GM18909 (cell line): ENCODE results near the gene TMEM144.

Experiments used
- ATAC-seq: cut with Tn5 transposase; IDR thresholded peaks from one replicate; pipeline ENCODE4 v1.9.1; 2021; ENCODE audit warnings: mild to moderate bottlenecking; ENCODE audit not compliant: unreplicated experiment, poor library complexity

TMEM144 gene

DNA sequence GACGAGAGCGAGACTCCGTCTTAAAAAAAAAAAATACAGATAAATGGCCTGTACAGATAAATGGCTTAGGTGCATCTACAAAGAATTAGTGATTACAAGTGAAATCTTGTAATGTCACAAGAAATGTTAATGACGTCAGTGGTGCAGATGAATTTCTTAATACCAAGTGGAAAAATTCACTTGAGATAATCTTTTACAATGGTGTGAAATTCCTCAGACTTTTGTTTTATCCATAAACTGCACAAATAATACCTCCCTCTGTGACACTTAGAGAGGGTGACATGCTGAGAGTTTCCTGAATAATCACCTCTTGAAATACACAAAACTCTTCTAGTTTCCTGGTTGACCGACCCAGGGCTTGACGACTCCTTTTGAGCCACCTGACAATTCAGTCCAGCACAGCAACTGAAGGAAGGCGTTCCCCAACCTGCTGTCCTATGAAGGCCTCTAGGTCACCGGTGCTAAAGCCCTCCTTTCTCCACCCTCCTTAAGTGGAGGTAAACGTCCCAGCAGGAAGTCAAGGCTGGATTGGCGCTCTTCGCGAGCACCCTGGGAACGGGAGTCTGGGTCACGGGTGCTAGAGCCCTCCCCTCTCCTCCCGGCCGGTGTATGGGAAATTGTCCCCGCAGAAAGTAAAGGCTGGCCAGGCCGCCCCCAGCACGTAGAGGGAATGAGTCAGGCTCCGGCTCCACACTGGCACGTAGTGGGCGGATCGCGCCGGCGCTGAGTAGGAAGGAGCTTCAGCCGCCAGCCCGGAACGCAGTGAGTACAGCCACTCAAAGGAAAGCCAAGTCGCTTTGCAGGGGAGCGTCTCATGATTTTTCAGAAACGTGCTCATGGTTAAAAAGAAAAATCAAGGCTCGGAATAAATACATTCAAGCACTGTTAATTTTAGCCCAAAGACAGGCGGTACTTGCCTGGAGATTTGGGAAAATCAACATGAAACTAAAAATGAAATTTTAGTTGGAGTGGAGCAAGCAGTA, at the start of gene TMEM144:
TMEM144 (plus strand) TSS at position 662 of the 983 bp plus-strand sequence. CDS start 2,182 bp downstream, outside the sequence.
- peak; percentile 96 for ATAC-seq

DNA sequence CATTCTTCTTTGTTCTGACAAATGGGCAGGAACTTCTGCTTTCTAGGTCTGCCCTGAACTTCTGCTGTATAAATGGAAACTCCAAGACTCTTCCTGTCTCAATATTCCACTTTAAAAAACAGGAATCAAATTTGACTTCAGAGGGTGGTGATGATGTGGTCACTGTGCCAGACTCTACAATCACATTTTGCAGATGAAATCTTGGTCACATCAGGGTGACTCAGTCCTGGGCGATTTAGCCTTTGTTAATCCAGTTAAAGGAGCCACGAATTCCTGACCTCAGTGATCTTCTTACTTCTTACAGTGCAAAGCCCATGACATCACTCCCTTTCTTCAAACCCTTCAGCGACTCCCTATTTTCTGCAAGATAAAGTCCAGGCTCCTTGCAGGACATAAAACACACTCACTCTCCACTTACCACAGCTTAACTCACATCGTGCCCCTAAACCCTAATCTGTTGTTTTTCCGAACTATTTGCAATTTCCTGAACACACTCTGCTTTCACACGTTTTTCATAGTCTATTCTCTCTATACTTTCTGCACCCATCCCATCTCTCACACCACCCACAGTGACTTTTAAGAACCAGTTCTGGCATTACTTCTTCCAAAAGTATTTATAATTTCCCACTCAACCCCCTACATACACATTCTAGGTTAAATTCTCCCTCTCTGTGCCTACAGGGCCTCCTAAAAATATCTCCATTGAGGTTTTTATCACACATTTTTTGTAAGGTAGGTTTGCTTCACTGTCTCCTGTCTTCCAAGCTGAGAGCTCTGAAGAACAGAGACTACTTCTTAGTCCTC, 48.5 kb upstream of the TMEM144 start:
- no peak for ATAC-seq

GRCh38 chr4:158162631-158163030, 47.7 kb upstream of the TMEM144 start:
- ATAC-seq = no peak

DNA sequence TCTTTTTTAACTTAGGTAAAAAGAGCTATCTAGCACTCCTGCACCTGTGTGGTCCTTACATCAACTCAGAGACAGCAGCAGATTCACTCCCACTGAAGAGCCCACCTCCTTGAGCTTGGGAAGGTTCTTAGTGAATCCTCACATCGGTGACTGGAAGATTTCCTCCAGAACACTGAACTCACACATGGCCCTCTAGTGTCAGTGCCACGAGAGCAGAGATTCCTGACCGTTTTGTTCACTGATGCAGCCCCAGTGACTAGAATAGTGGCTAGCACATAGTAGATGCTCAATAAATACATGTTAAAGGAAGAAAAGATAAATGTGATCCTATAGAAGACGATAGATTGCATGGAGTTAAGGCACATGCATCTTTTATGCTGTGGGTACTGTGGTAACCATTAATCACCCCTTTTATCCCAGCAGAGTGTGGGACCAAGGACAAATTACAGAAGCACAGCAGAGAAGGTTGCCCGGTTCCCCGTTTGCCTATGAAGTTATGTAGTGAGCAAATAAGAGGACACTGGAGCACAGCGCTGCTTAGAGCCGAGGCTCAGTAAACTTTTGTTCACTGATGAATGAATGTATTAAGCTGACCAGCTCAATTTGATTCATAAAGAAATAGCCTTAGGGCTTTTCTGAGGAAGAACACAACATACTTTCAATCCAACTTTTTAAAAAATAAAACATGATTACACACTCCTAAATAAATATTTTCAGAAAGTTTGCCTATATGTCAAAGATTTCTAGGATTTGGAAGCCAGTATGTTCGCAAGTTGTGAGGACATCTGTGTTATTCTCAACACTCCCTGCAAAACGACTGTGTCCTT, 46.1 kb upstream of the TMEM144 start:
- ATAC-seq = no peak

- ATAC-seq = no peak
These were observed 45.5 kb upstream of the TMEM144 start for GRCh38 chr4:158164768-158165213.

- ATAC-seq = no peak
These were observed 43.6 kb upstream of the TMEM144 start for GRCh38 chr4:158166701-158167100.

DNA sequence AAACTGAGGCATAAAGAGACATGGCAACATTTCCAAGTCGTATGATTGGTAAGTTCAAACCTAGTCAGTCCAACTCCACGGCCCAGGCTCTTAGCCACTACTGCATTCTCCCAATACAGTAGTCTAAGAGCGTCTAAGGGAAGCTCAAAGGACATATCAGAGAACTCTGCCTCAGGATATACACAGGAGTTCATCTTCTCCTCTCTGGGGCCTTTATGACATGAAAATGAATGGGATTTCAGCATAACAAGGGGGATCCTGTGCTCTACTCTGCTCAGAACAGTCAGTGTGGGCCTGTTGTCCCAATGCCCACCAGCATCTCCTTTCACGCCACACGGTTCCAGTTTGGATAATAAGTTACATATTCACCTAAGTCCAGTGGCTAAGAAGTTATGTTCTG, 41.7 kb upstream of the TMEM144 start:
- no peak for ATAC-seq

DNA sequence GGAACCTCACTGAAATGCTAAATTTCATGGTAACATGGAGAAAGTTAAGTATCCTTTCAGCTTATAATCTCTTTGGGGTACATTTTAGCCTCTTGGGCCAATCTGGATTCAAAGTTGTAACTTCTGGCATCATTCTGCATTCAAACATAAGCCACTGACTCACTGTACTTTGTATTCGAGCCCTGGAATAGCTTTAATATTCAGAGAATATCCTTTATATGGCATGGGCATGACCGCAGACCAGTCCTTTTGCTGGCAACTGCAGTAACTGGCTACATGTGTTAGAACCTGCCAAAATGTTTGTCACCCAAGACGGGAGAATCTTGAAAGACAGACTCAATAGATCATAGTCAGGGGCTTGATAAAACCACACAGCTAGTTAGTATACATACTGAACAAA, 40.8 kb upstream of the TMEM144 start:
- no peak for ATAC-seq

GRCh38 chr4:158169931-158170690, 40.2 kb upstream of the TMEM144 start:
- ATAC-seq = no peak

GRCh38 chr4:158170691-158171561, 39.4 kb upstream of the TMEM144 start:
- peak; percentile 57 for ATAC-seq

DNA sequence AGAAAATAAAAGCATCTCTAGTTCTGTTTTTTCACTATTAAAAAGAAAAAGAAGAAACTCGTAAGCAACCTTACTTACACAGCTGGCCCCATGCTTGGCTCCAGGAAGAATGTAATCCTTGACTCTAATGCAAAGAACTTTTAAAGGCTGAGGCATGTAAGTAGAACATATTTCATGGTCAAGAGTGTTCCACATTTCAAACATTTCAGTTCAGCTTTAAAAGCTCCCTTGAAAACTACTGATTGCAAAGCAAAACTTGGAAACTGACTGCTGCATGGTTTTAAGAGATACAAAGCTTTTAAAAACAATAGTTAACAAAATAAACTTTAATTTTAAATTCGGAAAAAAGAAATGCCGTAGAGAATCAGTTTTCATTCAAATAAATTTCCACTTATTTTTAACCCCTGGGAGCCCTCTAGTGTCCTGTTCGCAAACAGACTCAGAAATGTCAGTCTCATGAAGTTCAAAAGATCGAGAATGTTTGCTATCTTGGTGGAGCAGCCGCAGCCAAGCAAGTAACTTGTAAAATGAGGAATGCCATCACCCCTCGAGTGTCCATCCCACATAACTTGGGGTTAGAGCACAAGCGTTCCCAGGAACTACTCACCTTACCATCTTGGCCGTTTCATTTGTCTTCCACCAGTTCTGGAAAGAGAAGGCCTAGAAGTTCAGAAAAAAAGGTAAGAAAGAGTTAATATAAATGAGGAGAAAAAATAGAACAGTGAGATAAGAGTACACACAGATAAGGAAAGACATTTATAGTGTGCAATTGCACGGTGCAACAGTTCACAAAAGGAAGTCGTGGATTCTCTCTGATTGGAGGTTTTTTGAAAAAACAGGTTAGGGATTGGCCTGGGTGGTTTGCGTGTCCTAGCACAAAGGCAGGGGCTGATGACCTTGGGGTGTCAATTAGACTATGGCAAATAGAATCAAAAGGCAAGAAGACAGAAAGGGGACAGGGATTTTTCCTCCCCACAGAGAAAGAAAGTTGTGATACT, 37.7 kb upstream of the TMEM144 start, which contains the start of gene GASK1B:
GASK1B (minus strand) TSS at position 765 of the 998 bp plus-strand sequence. CDS start 1,650 bp downstream, outside the sequence.
- no peak for ATAC-seq

- ATAC-seq = no peak
These were observed 34.2 kb upstream of the TMEM144 start for GRCh38 chr4:158176108-158176507.

- ATAC-seq = no peak
These were observed 33.5 kb upstream of the TMEM144 start for GRCh38 chr4:158176776-158177175.

DNA sequence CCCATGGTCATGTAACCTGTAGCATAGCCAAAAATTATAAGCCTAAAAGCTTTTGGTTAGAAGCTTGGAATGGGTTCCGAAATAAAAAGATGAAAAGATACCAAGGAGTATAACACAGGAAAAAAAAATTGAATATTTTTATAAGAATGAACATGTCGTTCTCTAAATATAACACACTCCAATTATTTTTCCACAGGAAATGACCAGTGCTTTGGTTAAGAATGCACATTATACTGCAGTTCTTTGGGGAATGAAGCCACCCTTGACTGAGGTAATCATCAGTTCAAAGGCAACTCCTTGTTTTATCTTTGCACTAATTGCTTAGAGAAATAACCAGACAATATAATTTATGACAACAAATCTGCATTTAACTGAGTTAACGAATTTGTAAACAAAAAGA, 30.8 kb upstream of the TMEM144 start:
- ATAC-seq = no peak

DNA sequence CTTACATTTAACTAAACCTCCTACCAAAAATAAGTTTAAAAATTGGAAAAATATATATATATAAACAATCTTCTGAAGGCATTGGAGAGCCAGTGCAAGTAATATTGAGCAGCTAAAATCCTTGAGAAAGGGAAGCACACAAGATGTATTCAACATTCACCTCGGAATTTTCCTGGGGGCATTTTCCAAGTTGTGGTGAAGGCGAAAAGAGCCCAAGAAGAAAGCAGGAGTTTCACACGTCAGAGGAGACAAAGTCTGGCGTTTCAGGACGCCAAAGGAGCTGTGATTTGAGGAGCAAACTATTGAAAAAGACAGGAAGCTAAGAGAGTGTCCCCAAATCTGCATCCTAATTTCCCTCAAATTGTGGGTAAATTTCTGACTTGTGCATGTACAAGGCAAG, 28.4 kb upstream of the TMEM144 start:
- ATAC-seq = no peak

- no peak for ATAC-seq
These were observed 27.6 kb upstream of the TMEM144 start for GRCh38 chr4:158182736-158183135.

- ATAC-seq = no peak
These were observed 23.5 kb upstream of the TMEM144 start for GRCh38 chr4:158186815-158187214.
